OCI-LY1 (cell line): ENCODE measurements around the gene GMNN.

Experiments used
- EZH2 ChIP-seq: fragments of 200-600 bp; sonication (generic), shearing (Covaris generic); IDR thresholded peaks from 2 replicates; pipeline ENCODE4 v1.8.0; 2017; ENCODE audit warnings: borderline replicate concordance, mixed run types, mild to moderate bottlenecking, antibody characterized with exemption, low read length, moderate library complexity, mixed read lengths
- TF ChIP-seq, protein P1 (sequence below): fragments of 200-600 bp; sonication (generic), shearing (Covaris generic); IDR thresholded peaks from 2 replicates; pipeline ENCODE4 v1.5.1; 2017; ENCODE audit warnings: mild to moderate bottlenecking, antibody characterized with exemption, low read length, moderate library complexity, mixed read lengths

DNA sequence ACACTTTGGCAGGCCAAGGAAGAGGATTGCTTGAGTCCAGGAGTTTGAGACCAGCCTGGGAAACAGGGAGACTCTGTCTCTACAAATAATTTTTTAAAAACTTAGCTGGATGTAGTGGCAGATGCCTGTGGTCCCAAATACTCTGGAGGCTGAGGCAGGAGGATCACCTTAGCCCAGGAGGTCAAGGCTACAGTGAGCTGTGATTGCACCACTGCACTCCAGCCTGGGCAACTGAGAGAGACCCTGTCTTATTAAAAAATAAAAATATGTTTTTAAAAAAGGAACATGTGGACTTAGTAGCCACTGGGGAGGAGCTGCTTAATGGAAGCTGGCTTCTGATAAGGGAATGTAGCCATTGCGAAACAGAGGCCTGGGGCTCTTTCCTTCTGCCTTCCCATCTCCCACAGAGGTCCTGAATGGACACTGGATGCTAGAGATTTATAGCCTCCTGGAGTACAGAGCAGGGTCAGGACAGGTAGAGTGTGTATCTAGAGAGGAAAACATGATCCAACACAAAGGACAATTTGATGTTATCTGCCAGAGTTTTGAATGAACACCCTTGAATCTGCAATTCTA lies 21.7 kb upstream of the GMNN start:
- TF ChIP-seq, protein P1, sequence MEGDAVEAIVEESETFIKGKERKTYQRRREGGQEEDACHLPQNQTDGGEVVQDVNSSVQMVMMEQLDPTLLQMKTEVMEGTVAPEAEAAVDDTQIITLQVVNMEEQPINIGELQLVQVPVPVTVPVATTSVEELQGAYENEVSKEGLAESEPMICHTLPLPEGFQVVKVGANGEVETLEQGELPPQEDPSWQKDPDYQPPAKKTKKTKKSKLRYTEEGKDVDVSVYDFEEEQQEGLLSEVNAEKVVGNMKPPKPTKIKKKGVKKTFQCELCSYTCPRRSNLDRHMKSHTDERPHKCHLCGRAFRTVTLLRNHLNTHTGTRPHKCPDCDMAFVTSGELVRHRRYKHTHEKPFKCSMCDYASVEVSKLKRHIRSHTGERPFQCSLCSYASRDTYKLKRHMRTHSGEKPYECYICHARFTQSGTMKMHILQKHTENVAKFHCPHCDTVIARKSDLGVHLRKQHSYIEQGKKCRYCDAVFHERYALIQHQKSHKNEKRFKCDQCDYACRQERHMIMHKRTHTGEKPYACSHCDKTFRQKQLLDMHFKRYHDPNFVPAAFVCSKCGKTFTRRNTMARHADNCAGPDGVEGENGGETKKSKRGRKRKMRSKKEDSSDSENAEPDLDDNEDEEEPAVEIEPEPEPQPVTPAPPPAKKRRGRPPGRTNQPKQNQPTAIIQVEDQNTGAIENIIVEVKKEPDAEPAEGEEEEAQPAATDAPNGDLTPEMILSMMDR = no peak
- TF ChIP-seq EZH2 = no peak
